Measurements from ENCODE around the gene WDR82. TPM values are rescaled to one million over a fixed set of nuclear protein-coding genes. Genes with fewer than 3 reads are reported as not detected.

The WDR82 gene
- total RNA-seq, 4 donors from 2014 or later = 24.6 to 128 (median 70.3) TPM

GRCh38 chr3:52246728-52247408 lies 31.6 kb downstream of the WDR82 start:
- Histone ChIP-seq H3K9me3 (no peaks in the 10 kb centered on the region), H3K4me3 (no peak overlapping the region), H3K27ac (peak overlapping the region; percentile 80 to 92), H3K4me1 (no peaks in the 10 kb centered on the region), H3K36me3 (no peaks in the 10 kb centered on the region), H3K27me3 (no peaks in the 10 kb centered on the region)
- intact Hi-C loops (cut with DNase I; ENCODE audit: low total_unique reads) = no loop called here
- TF ChIP-seq POLR2A (IDR thresholded peaks at IDR 0.05) (no peak), CTCF (IDR thresholded peaks at IDR 0.05) (no peak)
- DNase-seq = peak in 1 of 2 donors; percentile 16

- no peak for DNase-seq
- Histone ChIP-seq H3K9me3 (no peaks in the 10 kb centered on the region), H3K27me3 (no peaks in the 10 kb centered on the region)
These were observed 32.2 kb downstream of the WDR82 start for GRCh38 chr3:52246264-52246620.

GRCh38 chr3:52245322-52246263 lies 32.9 kb downstream of the WDR82 start, which contains the start of gene PPM1M:
Gene PPM1M (plus strand): TSS chr3:52245759. CDS start chr3:52245825, 66 bp downstream.
- Histone ChIP-seq H3K4me1 (no peaks in the 10 kb centered on the region), H3K36me3 (no peaks in the 10 kb centered on the region), H3K9me3 (no peaks in the 10 kb centered on the region), H3K27ac (peak within 1 kb of the TSS; percentile 80 to 92), H3K4me3 (peak within 1 kb of the TSS; percentile 32 to 62), H3K27me3 (no peaks in the 10 kb centered on the region)
- DNase-seq = peak; percentile 55 to 59
- TF ChIP-seq CTCF (IDR thresholded peaks at IDR 0.05) (peak in 1 of 4 experiments; percentile 15), POLR2A (IDR thresholded peaks at IDR 0.05) (peak in 1 of 2 donors; percentile 46)
- intact Hi-C loops (cut with DNase I; ENCODE audit: low total_unique reads) = no loop called here

More at GRCh38 chr3:52246264-52246620, 32.2 kb downstream of the WDR82 start:
- TF ChIP-seq CTCF (IDR thresholded peaks at IDR 0.05) (no peak), POLR2A (IDR thresholded peaks at IDR 0.05) (no peak)
- Histone ChIP-seq H3K4me1 (no peaks in the 10 kb centered on the region), H3K27ac (peak overlapping the region; percentile 80 to 92), H3K4me3 (peak overlapping the region; percentile 32 to 62), H3K36me3 (no peaks in the 10 kb centered on the region)
- intact Hi-C loops (cut with DNase I; ENCODE audit: low total_unique reads) = no loop called here

GRCh38 chr3:52243791-52244628 lies 34.4 kb downstream of the WDR82 start:
- H3K27ac ChIP-seq = no peak overlapping the region
- H3K27me3 ChIP-seq = no peaks in the 10 kb centered on the region
- H3K9me3 ChIP-seq = no peaks in the 10 kb centered on the region
- H3K4me1 ChIP-seq = peaks cover 0 to 4% of the 10 kb centered on the region in 2 donors
- peak in 1 of 2 donors; percentile 16 for DNase-seq
- intact Hi-C loops (cut with DNase I; ENCODE audit: low total_unique reads) = no loop called here
- H3K36me3 ChIP-seq = no peaks in the 10 kb centered on the region
- no peak for TF ChIP-seq POLR2A (IDR thresholded peaks at IDR 0.05)
- no peak for TF ChIP-seq CTCF (IDR thresholded peaks at IDR 0.05)
- no peak overlapping the region for H3K4me3 ChIP-seq

Measured in uterus (tissue), 4 donors.